Uterus (tissue), 4 donors: Measurements from ENCODE around the gene CTSV. TPM values are rescaled to one million over a fixed set of nuclear protein-coding genes. Genes with fewer than 3 reads are reported as not detected.
"Not testable (repeated sequence)": the region's sequence is repeated elsewhere in the genome, so short reads cannot be mapped to it uniquely, and the experiment has no call there.

ENCODE experiments used
- DNase-seq, 2 donors: peaks; one replicate each; pipeline ENCODE4 v3.0.0-alpha.2; 2019 to 2020
- H3K27ac ChIP-seq, 2 donors: fragments of 200-600 bp; sonication (generic); 1 replicate in 1 of 2; 2 replicates in 1 of 2; pipeline ENCODE4 v1.5.1; 2016 to 2018
- H3K27me3 ChIP-seq, 2 donors: fragments of 200-600 bp; sonication (generic); one replicate each; pipeline ENCODE4 v1.5.1; 2018 to 2019; ENCODE audit warnings: control low read depth in 1 of 2
- H3K36me3 ChIP-seq, 2 donors: fragments of 200-600 bp; sonication (generic); one replicate each; pipeline ENCODE4 v1.5.1; 2019; ENCODE audit warnings: control low read depth in 1 of 2
- H3K4me1 ChIP-seq, 2 donors: fragments of 200-600 bp; sonication (generic); one replicate each; pipeline ENCODE4 v1.5.1; 2018 to 2019; ENCODE audit warnings: control low read depth in 1 of 2
- H3K4me3 ChIP-seq, 2 donors: fragments of 200-600 bp; sonication (generic); 1 replicate in 1 of 2; 2 replicates in 1 of 2; pipeline ENCODE4 v1.5.1; 2018 to 2019; ENCODE audit warnings: mild to moderate bottlenecking in 1 of 2
- H3K9me3 ChIP-seq, 2 donors: fragments of 200-600 bp; sonication (generic); one replicate each; pipeline ENCODE4 v1.5.1; 2019; ENCODE audit warnings: control low read depth in 1 of 2
- POLR2A ChIP-seq, 2 donors: fragments of 450-650 bp; IDR thresholded peaks; one replicate each; pipeline ENCODE4 v1.6.1; 2016; ENCODE audit warnings: antibody characterized with exemption in 2 of 2, mild to moderate bottlenecking in 1 of 2, moderate library complexity in 1 of 2
- intact Hi-C: fragments of 100-400 bp; cut with DNase I; formaldehyde crosslinking; loops from one replicate; pipeline ENCODE4 v1.15.1; 2023; ENCODE audit warnings: low total_unique reads
- total RNA-seq, 4 donors: library from RNA; depleted of rRNA in 3 of 4; stranded (reverse); fragments of >200 nt in 3 of 4; gene quantifications; one replicate each; pipeline versions ENCODE4 v1.1.0 to v1.2.4, GENCODE V29; 2014 to 2023
- TF ChIP-seq, protein P1 (sequence below), 4 experiments: fragments of 200-600 bp in 2 of 4; fragments of 450-650 bp in 2 of 4; sonication (generic) in 2 of 4; IDR thresholded peaks; one replicate each; pipeline ENCODE4 v1.5.1; 2016 to 2019; ENCODE audit warnings: antibody characterized with exemption in 4 of 4, mild to moderate bottlenecking in 2 of 4, moderate library complexity in 1 of 4
- donor health status: DM: yes; HTN: yes; CAD: no.

Gene CTSV
- total RNA-seq, 4 donors from 2014 or later: 1.6 TPM; not detected in 3

DNA sequence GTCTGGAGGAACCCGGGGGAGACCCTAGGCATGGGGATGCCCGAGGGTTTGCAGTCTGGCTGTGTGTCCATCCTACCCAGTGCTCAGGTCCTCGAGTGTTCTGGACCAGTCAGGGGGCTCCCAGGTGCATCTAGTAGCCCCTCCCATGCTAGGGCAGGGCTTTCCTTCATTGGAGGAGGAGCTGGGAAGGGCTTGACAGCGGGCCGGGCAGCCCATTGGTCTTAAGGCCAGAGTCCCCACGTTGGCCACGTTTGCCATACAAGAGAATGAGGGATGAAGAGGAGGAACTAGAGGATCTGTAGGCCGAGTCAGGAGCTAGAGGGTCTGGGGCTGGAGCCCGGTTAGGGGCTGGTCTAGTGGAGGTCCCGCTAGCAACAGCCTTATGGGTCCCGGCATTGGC lies 37.3 kb upstream of the CTSV start:
- no peak for TF ChIP-seq POLR2A (IDR thresholded peaks at IDR 0.05)
- TF ChIP-seq, protein P1, sequence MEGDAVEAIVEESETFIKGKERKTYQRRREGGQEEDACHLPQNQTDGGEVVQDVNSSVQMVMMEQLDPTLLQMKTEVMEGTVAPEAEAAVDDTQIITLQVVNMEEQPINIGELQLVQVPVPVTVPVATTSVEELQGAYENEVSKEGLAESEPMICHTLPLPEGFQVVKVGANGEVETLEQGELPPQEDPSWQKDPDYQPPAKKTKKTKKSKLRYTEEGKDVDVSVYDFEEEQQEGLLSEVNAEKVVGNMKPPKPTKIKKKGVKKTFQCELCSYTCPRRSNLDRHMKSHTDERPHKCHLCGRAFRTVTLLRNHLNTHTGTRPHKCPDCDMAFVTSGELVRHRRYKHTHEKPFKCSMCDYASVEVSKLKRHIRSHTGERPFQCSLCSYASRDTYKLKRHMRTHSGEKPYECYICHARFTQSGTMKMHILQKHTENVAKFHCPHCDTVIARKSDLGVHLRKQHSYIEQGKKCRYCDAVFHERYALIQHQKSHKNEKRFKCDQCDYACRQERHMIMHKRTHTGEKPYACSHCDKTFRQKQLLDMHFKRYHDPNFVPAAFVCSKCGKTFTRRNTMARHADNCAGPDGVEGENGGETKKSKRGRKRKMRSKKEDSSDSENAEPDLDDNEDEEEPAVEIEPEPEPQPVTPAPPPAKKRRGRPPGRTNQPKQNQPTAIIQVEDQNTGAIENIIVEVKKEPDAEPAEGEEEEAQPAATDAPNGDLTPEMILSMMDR (IDR thresholded peaks at IDR 0.05): no peak
- Histone ChIP-seq H3K9me3 (no peaks in the 10 kb centered on the region), H3K27ac (no peak overlapping the region), H3K4me3 (no peak overlapping the region), H3K4me1 (peaks cover 0 to 5% of the 10 kb centered on the region in 2 donors), H3K27me3 (peaks cover 0 to 10% of the 10 kb centered on the region in 2 donors), H3K36me3 (no peaks in the 10 kb centered on the region)
- DNase-seq: no peak
- intact Hi-C loops: no loop called here

DNA sequence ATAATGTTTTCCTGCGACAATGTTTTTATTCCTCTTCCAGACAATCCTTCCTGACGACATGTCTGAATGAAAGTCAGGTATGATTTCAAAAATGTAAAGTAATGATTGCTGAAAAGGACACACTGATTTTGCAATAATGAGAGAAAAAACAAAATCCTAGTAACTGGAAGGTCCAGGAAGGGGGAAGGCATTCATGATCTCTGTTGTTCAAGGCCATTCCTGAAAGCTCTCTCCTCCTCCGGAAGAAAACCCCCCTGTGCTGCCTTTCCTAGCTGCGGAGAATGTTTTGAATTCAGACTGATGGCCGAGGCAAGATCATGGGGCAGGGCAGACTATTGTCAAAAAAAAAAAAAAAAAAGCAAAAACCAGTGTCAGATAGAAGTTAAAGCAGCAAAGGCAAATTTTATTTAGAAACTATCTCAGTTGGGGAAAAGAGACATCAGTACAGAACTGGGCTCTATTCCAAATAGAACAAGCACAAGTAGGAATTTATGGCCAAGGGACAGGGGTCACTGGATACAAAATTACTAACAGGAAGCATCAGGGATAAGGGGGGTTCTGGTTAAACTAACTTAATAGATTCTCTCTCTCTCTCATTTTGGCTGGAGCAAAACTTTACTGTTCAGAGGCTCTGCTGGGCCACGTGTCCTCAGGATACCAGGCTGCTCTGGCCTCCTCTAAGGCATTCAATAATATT lies 36.5 kb upstream of the CTSV start:
- Histone ChIP-seq H3K9me3 (no peaks in the 10 kb centered on the region), H3K4me1 (peaks cover 0 to 5% of the 10 kb centered on the region in 2 donors), H3K27me3 (peaks cover 0 to 10% of the 10 kb centered on the region in 2 donors), H3K36me3 (no peaks in the 10 kb centered on the region), H3K27ac (no peak overlapping the region), H3K4me3 (no peak overlapping the region)
- no peak for TF ChIP-seq POLR2A (IDR thresholded peaks at IDR 0.05)
- TF ChIP-seq, protein P1 (IDR thresholded peaks at IDR 0.05): no peak
- DNase-seq: no peak
- intact Hi-C loops: no loop called here

DNA sequence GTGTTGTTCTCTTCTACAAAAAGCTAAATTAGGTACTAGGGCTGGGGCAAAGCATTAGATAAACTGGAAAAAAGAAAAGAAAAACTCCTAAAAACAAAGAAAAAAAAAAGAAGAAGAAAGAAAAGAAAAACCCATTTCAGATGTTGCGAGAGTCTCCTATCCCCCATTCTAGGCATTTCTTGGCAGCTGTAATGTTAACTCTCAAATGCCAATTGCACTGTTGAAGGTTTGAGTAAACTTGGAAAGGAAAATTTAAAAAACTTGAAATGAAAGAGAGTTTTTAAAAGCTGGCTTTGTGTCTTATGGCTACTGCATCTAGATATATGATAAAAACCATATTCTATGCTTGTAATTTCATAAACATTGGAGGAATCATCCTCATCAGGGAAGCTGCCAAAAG lies 34.6 kb upstream of the CTSV start:
- H3K27ac ChIP-seq: no peak overlapping the region

DNA sequence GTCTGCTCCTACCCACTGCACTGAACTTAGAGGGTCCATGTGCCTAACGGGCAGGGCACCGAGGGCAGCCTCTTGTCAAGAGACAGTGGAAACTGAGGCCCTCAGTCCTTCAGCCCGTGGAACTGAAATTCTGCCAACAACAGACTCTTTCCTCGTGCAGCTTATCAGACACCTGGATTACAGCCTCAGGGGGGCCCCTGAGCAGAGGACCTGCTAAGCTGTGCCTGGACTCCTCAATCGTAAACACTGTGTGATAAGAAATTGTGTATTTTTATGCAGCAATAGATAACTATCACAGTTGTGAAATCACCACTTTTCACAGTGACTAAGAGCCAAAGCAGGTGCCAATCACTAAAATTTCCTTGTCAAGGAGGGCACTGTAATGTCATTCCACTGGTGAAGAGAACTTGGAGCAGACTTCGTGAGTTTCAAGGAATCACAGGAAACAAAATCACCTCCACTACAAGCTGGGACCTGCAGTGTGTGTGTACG lies 33.4 kb upstream of the CTSV start:
- no peak for DNase-seq
- Histone ChIP-seq H3K27ac (no peak overlapping the region), H3K4me1 (peaks cover 0 to 5% of the 10 kb centered on the region in 2 donors), H3K9me3 (no peaks in the 10 kb centered on the region), H3K4me3 (no peak overlapping the region), H3K36me3 (no peaks in the 10 kb centered on the region), H3K27me3 (peaks cover 0 to 7% of the 10 kb centered on the region in 2 donors)
- intact Hi-C loops: no loop called here
- TF ChIP-seq, protein P1 (IDR thresholded peaks at IDR 0.05): no peak
- TF ChIP-seq POLR2A (IDR thresholded peaks at IDR 0.05): no peak

More for the DNA sequence above, 34.6 kb upstream of the CTSV start:
- no peak for TF ChIP-seq POLR2A (IDR thresholded peaks at IDR 0.05)
- TF ChIP-seq, protein P1 (IDR thresholded peaks at IDR 0.05): no peak
- H3K4me1 ChIP-seq: peaks cover 0 to 5% of the 10 kb centered on the region in 2 donors
- H3K9me3 ChIP-seq: no peaks in the 10 kb centered on the region
- intact Hi-C loops: no loop called here
- DNase-seq: no peak
- peaks cover 0 to 10% of the 10 kb centered on the region in 2 donors for H3K27me3 ChIP-seq
- no peak overlapping the region for H3K4me3 ChIP-seq
- H3K36me3 ChIP-seq: no peaks in the 10 kb centered on the region

DNA sequence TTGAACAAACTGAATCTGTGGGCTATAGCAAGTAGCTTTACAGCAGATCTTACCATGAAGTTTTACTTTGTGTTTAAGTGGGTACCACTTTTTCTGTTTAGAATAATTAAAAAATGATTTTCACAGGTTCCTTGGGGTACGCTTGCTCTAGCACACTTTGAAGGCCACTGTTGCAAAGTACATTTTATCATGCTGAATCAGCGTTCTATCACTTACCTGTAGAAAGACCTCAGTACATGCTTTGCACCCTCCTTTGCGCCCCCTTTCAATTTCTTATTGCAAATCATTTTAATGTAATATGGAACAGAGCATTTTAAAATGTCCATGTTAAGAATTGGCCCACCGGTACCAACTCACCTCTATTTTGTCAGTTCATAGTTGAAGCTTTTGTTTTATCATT lies 31.4 kb upstream of the CTSV start:
- H3K9me3 ChIP-seq, H3K4me1 ChIP-seq, H3K27ac ChIP-seq, H3K36me3 ChIP-seq, H3K27me3 ChIP-seq, H3K4me3 ChIP-seq, DNase-seq, intact Hi-C loops: not testable (repeated sequence)
